Trophoblast cell (in vitro differentiated cells and primary cell): ENCODE data around the gene ERP29.

ENCODE experiments used
- DNase-seq, 2 donors: peaks; one replicate each; pipeline ENCODE4 v3.0.0-alpha.2; 2016
- H2AFZ ChIP-seq: 2 replicates; pipeline ENCODE4 v1.6.1; 2013; ENCODE audit warnings: low read length, moderate library complexity, mild to moderate bottlenecking; ENCODE audit not compliant: insufficient read depth, poor library complexity
- H2AK5ac ChIP-seq: 2 replicates; pipeline ENCODE4 v1.6.1; 2013; ENCODE audit warnings: mild to moderate bottlenecking, low read length
- H2BK120ac ChIP-seq: 2 replicates; pipeline ENCODE4 v1.6.1; 2013; ENCODE audit warnings: low read length, mild to moderate bottlenecking, moderate library complexity; ENCODE audit not compliant: insufficient read depth, poor library complexity
- H2BK12ac ChIP-seq: 2 replicates; pipeline ENCODE4 v1.6.1; 2013; ENCODE audit warnings: mild to moderate bottlenecking, low read length, moderate library complexity
- H2BK5ac ChIP-seq: 2 replicates; pipeline ENCODE4 v1.6.1; 2013; ENCODE audit warnings: low read length, low read depth, moderate library complexity, mild to moderate bottlenecking; ENCODE audit not compliant: poor library complexity
- H3K14ac ChIP-seq: 2 replicates; pipeline ENCODE4 v1.6.1; 2013; ENCODE audit warnings: mild to moderate bottlenecking, low read length
- H3K18ac ChIP-seq: 2 replicates; pipeline ENCODE4 v1.6.1; 2013; ENCODE audit warnings: mild to moderate bottlenecking, low read length
- H3K23ac ChIP-seq: 2 replicates; pipeline ENCODE4 v1.6.1; 2013; ENCODE audit warnings: low read length
- H3K27ac ChIP-seq: 2 replicates; pipeline ENCODE4 v1.5.1; 2013; ENCODE audit warnings: low read depth, mild to moderate bottlenecking, inconsistent platforms, low read length, moderate library complexity
- H3K27me3 ChIP-seq: 2 replicates; pipeline ENCODE4 v1.6.1; 2013; ENCODE audit warnings: inconsistent platforms, mild to moderate bottlenecking, low read length, moderate library complexity; ENCODE audit not compliant: insufficient read depth
- H3K36me3 ChIP-seq, 2 experiments: 1 replicate in 1 of 2; 2 replicates in 1 of 2; pipeline ENCODE4 v1.6.1; 2013; ENCODE audit warnings: low read length in 2 of 2, mild to moderate bottlenecking in 2 of 2, moderate library complexity in 1 of 2; ENCODE audit not compliant: insufficient read depth in 2 of 2, control insufficient read depth in 1 of 2
- H3K4ac ChIP-seq: 2 replicates; pipeline ENCODE4 v1.6.1; 2013; ENCODE audit warnings: low read depth, mild to moderate bottlenecking, low read length, moderate library complexity
- H3K4me1 ChIP-seq, 2 experiments: 1 replicate in 1 of 2; 2 replicates in 1 of 2; pipeline ENCODE4 v1.6.1; 2013; ENCODE audit warnings: low read length in 2 of 2, mild to moderate bottlenecking in 2 of 2, moderate library complexity in 1 of 2; ENCODE audit not compliant: insufficient read depth in 2 of 2, control insufficient read depth in 1 of 2
- H3K4me2 ChIP-seq: 2 replicates; pipeline ENCODE4 v1.6.1; 2013; ENCODE audit warnings: inconsistent platforms, mild to moderate bottlenecking, low read length, moderate library complexity
- H3K4me3 ChIP-seq: 2 replicates; pipeline ENCODE4 v1.5.1; 2013; ENCODE audit warnings: mild to moderate bottlenecking, low read depth, low read length, inconsistent platforms
- H3K79me1 ChIP-seq: one replicate; pipeline ENCODE4 v1.6.1; 2013; ENCODE audit warnings: low read length
- H3K79me2 ChIP-seq: 2 replicates; pipeline ENCODE4 v1.6.1; 2013; ENCODE audit warnings: low read length, mild to moderate bottlenecking; ENCODE audit not compliant: control insufficient read depth, insufficient read depth, poor library complexity
- H3K9ac ChIP-seq: 2 replicates; pipeline ENCODE4 v1.6.1; 2013; ENCODE audit warnings: mild to moderate bottlenecking, low read length
- H3K9me3 ChIP-seq: 2 replicates; pipeline ENCODE4 v1.6.1; 2013; ENCODE audit warnings: low read depth, mild to moderate bottlenecking, control low read depth, inconsistent platforms, low read length; ENCODE audit not compliant: insufficient read depth
- H4K12ac ChIP-seq: 2 replicates; pipeline ENCODE4 v1.6.1; 2013; ENCODE audit warnings: low read depth, mild to moderate bottlenecking, low read length, moderate library complexity
- H4K8ac ChIP-seq: 2 replicates; pipeline ENCODE4 v1.6.1; 2013; ENCODE audit warnings: low read depth, mild to moderate bottlenecking, low read length, moderate library complexity
- H4K91ac ChIP-seq: one replicate; pipeline ENCODE4 v1.6.1; 2013; ENCODE audit warnings: low read depth, mild to moderate bottlenecking, low read length, moderate library complexity
- WGBS: extraction: QIAGEN DNeasy Blood & Tissue Kit; methylation state at CpG from one replicate; pipeline ENCODE4 v1.1.7; 2013; ENCODE audit warnings: missing lambda C conversion rate; ENCODE audit not compliant: insufficient read length, insufficient coverage; ENCODE audit errors: extremely low coverage; 5-methylcytosine and 5-hydroxymethylcytosine counted together

The ERP29 gene

GRCh38 chr12:112004041-112004440, 9.2 kb upstream of the ERP29 start:
- Histone ChIP-seq H3K18ac (no peak overlapping the region), H3K4me2 (no peak overlapping the region), H3K4me1 (no peaks in the 10 kb centered on the region), H3K27me3 (no peaks in the 10 kb centered on the region), H3K27ac (no peak overlapping the region), H3K23ac (no peak overlapping the region), H3K14ac (no peak overlapping the region), H3K9ac (no peak overlapping the region), H2BK5ac (no peak overlapping the region), H2BK120ac (no peak overlapping the region), H2AK5ac (no peak overlapping the region), H3K79me1 (no peaks in the 10 kb centered on the region), H3K36me3 (peaks cover 0 to 1% of the 10 kb centered on the region in 2 experiments), H4K8ac (no peak overlapping the region), H2AFZ (no peak overlapping the region), H3K4me3 (no peak overlapping the region), H2BK12ac (no peak overlapping the region), H3K79me2 (no peaks in the 10 kb centered on the region), H3K9me3 (no peaks in the 10 kb centered on the region), H4K12ac (no peak overlapping the region), H4K91ac (no peak overlapping the region), H3K4ac (no peak overlapping the region)
- no peak for DNase-seq
- WGBS, result no CpG with 5 or more reads among the region's 3 CpGs

DNA sequence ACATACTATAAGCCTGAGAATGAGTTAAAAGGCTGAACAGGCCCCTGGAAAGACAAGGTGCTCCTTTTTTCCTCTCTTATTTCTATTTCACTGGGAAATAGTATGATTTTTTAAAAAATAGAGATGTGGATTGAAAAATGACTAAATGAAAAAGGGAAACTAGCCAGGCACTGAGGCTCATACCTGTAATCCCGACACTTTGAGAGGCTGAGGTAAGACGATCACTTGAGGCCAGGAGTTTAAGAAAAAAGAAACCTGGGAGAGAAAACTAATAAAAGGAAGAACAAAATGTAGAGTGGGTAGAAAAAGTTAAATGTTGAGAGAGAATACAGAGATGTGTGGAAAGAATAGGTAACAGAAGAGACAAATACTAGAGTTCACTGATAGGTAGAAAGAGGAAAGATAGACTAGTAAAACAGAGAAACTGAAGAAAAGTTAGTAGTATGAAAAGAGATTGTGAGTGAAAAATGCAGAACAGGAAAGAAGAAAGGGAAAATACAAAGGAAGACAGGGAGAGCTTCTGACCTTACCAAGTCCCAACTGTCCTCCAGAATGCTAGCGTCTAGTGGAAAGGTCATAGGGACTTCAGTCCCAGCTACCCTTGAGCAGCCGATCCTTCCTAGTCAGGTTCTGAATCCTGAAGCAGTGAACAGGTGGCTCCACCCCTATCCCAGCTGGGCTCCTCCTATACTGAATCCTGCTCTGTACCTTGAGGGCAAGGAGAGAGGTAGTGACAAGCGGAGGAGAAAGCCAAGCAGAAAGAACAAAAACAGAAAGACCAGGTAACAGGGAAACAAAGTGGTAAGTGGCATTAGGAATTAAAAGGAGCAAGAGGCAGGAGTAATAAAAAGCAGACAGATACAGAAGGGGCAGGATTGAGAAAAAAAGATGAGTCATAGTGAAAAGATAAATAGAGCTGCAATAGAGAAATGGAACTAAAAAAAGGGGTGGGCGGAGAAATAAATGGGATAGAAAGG, 7.5 kb upstream of the ERP29 start:
- Histone ChIP-seq H3K4me3 (no peak overlapping the region), H4K8ac (no peak overlapping the region), H4K12ac (no peak overlapping the region), H2AFZ (no peak overlapping the region), H3K79me2 (no peaks in the 10 kb centered on the region), H2AK5ac (no peak overlapping the region), H3K4ac (no peak overlapping the region), H3K18ac (no peak overlapping the region), H3K9ac (peak overlapping the region; percentile 58), H2BK12ac (no peak overlapping the region), H3K9me3 (peaks cover 3% of the 10 kb centered on the region), H3K23ac (no peak overlapping the region), H3K14ac (no peak overlapping the region), H3K27ac (no peak overlapping the region), H3K27me3 (no peaks in the 10 kb centered on the region), H2BK120ac (no peak overlapping the region), H3K36me3 (peaks cover 0 to 1% of the 10 kb centered on the region in 2 experiments), H3K4me2 (peak overlapping the region; percentile 4), H3K4me1 (no peaks in the 10 kb centered on the region), H3K79me1 (no peaks in the 10 kb centered on the region), H4K91ac (no peak overlapping the region), H2BK5ac (no peak overlapping the region)
- peak; percentile 13 to 38 for DNase-seq
- WGBS, result no CpG with 5 or more reads among the region's 6 CpGs

GRCh38 chr12:112007945-112008344, 5.3 kb upstream of the ERP29 start:
- Histone ChIP-seq H3K27me3 (no peaks in the 10 kb centered on the region), H4K12ac (no peak overlapping the region), H2AK5ac (no peak overlapping the region), H2BK12ac (no peak overlapping the region), H3K79me2 (peaks cover 3% of the 10 kb centered on the region), H3K9ac (no peak overlapping the region), H3K27ac (no peak overlapping the region), H3K36me3 (no peaks in the 10 kb centered on the region), H3K4me3 (no peak overlapping the region), H4K91ac (no peak overlapping the region), H3K23ac (no peak overlapping the region), H2BK5ac (no peak overlapping the region), H3K14ac (no peak overlapping the region), H2AFZ (no peak overlapping the region), H3K4ac (no peak overlapping the region), H3K18ac (no peak overlapping the region), H3K79me1 (peaks cover 7% of the 10 kb centered on the region), H3K4me1 (peaks cover 5 to 8% of the 10 kb centered on the region in 2 experiments), H3K4me2 (no peak overlapping the region), H2BK120ac (peak overlapping the region; percentile 11), H3K9me3 (peaks cover 5% of the 10 kb centered on the region), H4K8ac (no peak overlapping the region)
- WGBS, result no CpG with 5 or more reads among the region's 9 CpGs
- no peak for DNase-seq

GRCh38 chr12:112008918-112009317, 4.3 kb upstream of the ERP29 start:
- Histone ChIP-seq H3K36me3 (no peaks in the 10 kb centered on the region), H4K91ac (no peak overlapping the region), H3K27ac (no peak overlapping the region), H3K4ac (no peak overlapping the region), H3K14ac (no peak overlapping the region), H3K4me1 (peaks cover 5 to 8% of the 10 kb centered on the region in 2 experiments), H2AK5ac (no peak overlapping the region), H4K8ac (no peak overlapping the region), H2AFZ (no peak overlapping the region), H3K4me3 (no peak overlapping the region), H2BK120ac (no peak overlapping the region), H3K79me2 (peaks cover 10% of the 10 kb centered on the region), H4K12ac (no peak overlapping the region), H3K79me1 (peaks cover 13% of the 10 kb centered on the region), H3K27me3 (no peaks in the 10 kb centered on the region), H3K18ac (no peak overlapping the region), H3K9ac (no peak overlapping the region), H3K23ac (no peak overlapping the region), H2BK5ac (no peak overlapping the region), H3K9me3 (peaks cover 5% of the 10 kb centered on the region), H2BK12ac (no peak overlapping the region), H3K4me2 (no peak overlapping the region)
- DNase-seq, result no peak
- no CpG with 5 or more reads among the region's 3 CpGs for WGBS
